HG02981 (cell line): ENCODE results near the gene CSNK2B.

Experiments used
- ATAC-seq: cut with Tn5 transposase; IDR thresholded peaks from one replicate; pipeline ENCODE4 v1.9.1; 2021; ENCODE audit warnings: mild to moderate bottlenecking, moderate library complexity; ENCODE audit not compliant: unreplicated experiment

Gene CSNK2B

GRCh38 chr6:31710523-31711219 is 44.8 kb downstream of the CSNK2B start:
- ATAC-seq = no peak

DNA sequence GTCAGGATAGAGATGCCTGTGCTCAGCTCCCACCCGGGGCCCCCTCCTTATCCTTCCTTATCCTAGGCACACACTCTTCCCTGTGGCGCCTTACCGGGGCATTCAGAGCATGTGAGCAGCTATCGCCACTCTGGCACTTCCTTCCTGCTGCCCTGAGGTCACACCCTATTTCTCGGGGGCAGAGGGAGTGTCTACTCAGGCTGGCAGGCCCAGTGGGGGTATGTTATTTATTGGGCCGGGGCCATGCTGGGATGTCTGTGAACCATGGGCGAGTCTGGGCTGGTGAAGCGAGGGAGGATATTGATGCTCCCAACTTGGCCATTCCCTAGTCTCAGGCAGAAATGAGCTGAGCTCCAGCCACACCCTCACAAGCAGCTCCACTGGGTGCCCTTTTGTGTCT is 45.4 kb downstream of the CSNK2B start:
- no peak for ATAC-seq

- no peak for ATAC-seq
Observed at GRCh38 chr6:31712296-31712695, 46.4 kb downstream of the CSNK2B start.

DNA sequence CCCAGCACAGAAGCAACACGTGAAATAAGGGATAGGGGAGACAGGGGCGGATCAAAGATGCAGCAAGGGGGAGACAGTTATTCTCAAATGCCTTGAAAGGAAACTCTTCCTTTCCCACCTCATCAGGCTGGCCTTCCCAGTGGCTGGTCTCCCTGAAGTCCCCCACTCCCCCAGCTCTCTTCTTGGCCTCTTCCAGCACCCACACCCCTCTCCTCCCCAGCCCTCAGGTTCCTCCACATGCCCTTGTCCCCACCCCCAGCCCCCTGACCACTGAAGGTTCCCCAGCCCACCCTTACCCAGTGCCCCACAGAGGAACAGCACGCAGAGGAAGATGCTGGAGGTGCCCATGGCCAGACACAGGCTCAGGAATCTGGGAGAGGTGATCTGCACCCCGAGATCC is 47.6 kb downstream of the CSNK2B start:
- no peak for ATAC-seq

GRCh38 chr6:31713991-31714684 is 48.3 kb downstream of the CSNK2B start:
- no peak for ATAC-seq

GRCh38 chr6:31715022-31715958 is 49.4 kb downstream of the CSNK2B start, which contains the start of gene LY6G6D:
Gene LY6G6D (plus strand): TSS chr6:31715348. CDS start chr6:31715356, 8 bp downstream.
- ATAC-seq = no peak

- ATAC-seq = no peak
Observed at GRCh38 chr6:31717499-31718222, 51.8 kb downstream of the CSNK2B start.

- ATAC-seq = no peak
Observed at GRCh38 chr6:31718265-31718664, 52.4 kb downstream of the CSNK2B start.

GRCh38 chr6:31719001-31719400 is 53.1 kb downstream of the CSNK2B start:
- ATAC-seq = no peak
